ENCODE results near the gene RNF186. TPM values are rescaled to one million over a fixed set of nuclear protein-coding genes. Genes with fewer than 3 reads are reported as not detected.

RNF186 gene
- polyA plus RNA-seq, 1 of the 3 experiments (the other 2 are of a cell fraction): not detected

DNA sequence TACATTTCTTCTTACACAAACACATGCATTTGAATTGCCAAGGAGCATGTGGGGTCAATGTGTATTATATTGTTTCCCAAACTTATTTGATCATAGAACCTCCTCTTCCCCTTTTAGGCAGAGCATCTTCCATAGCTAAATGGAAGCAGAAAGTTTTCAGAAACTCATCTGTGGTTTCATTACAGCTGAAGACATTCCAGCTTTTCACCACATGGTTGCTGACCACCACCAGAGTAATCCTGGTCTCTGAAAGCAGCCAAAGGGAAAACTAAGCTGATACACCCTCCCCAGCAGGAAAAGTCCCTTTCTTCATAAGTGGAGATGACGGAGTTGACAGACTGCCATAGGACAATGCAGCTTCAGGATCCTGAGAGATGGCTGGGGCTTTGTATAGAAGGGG is 37.0 kb upstream of the RNF186 start:
- no peak overlapping the region for H3K27ac ChIP-seq (ENCODE audit: low read depth in 2 of 2, low read length in 1 of 2)
- H2AFZ ChIP-seq (ENCODE audit: low read depth): no peak overlapping the region
- TF ChIP-seq EZH2phosphoT487 (IDR thresholded peaks at IDR 0.05; ENCODE audit: borderline replicate concordance, low read depth): no peak
- TF ChIP-seq MXI1 (IDR thresholded peaks at IDR 0.05; ENCODE audit: low read depth, low read length): no peak
- no peak for TF ChIP-seq IRF3 (IDR thresholded peaks at IDR 0.05; ENCODE audit: low read depth, low read length)
- no peak for TF ChIP-seq YY1 (IDR thresholded peaks at IDR 0.05; ENCODE audit: low read depth)
- no peak for TF ChIP-seq RCOR1 (IDR thresholded peaks at IDR 0.05; ENCODE audit: low read length)
- no peak for TF ChIP-seq USF2 (IDR thresholded peaks at IDR 0.05; ENCODE audit: borderline replicate concordance, low read depth, low read length)
- TF ChIP-seq RXRA (IDR thresholded peaks at IDR 0.05; ENCODE audit: borderline replicate concordance, low read depth): no peak
- WGBS (ENCODE audit: low lambda C conversion rate): 63% methylated on average over 1 of the region's 1 CpG
- H3K9ac ChIP-seq: no peak overlapping the region
- no peaks in the 10 kb centered on the region for H3K9me2 ChIP-seq
- H3K4me1 ChIP-seq (ENCODE audit: control insufficient read depth in 1 of 2, insufficient read depth in 2 of 2, low read depth in 1 of 2, low read length in 1 of 2): no peaks in the 10 kb centered on the region
- ChIA-PET POLR2A (no interaction called here), CTCF (no interaction called here)
- no peaks in the 10 kb centered on the region for H3K36me3 ChIP-seq (replicated peaks in 1 of 2; ENCODE audit: control insufficient read depth in 1 of 2, insufficient read depth in 2 of 2, low read length in 1 of 2)
- no peaks in the 10 kb centered on the region for H3K9me3 ChIP-seq
- H3K79me2 ChIP-seq (ENCODE audit: insufficient read depth): no peaks in the 10 kb centered on the region
- no peaks in the 10 kb centered on the region for H3F3A ChIP-seq (replicated peaks; ENCODE audit: insufficient read depth)
- no peak for DNase-seq
- no peak overlapping the region for H3K4me2 ChIP-seq
- H3K27me3 ChIP-seq (ENCODE audit: insufficient read depth): no peaks in the 10 kb centered on the region
- H3K4me3 ChIP-seq (ENCODE audit: low read depth in 2 of 2, low read length in 1 of 2): no peak overlapping the region
- H4K20me1 ChIP-seq (ENCODE audit: insufficient read depth): no peaks in the 10 kb centered on the region

- Histone ChIP-seq H3K9me2 (no peaks in the 10 kb centered on the region), H3K4me1 (ENCODE audit: control insufficient read depth in 1 of 2, insufficient read depth in 2 of 2, low read depth in 1 of 2, low read length in 1 of 2) (no peaks in the 10 kb centered on the region), H3K9me3 (no peaks in the 10 kb centered on the region), H3K4me3 (ENCODE audit: low read depth in 2 of 2, low read length in 1 of 2) (no peak overlapping the region), H3F3A (replicated peaks; ENCODE audit: insufficient read depth) (no peaks in the 10 kb centered on the region), H4K20me1 (ENCODE audit: insufficient read depth) (no peaks in the 10 kb centered on the region), H3K36me3 (replicated peaks in 1 of 2; ENCODE audit: control insufficient read depth in 1 of 2, insufficient read depth in 2 of 2, low read length in 1 of 2) (no peaks in the 10 kb centered on the region), H3K27ac (ENCODE audit: low read depth in 2 of 2, low read length in 1 of 2) (no peak overlapping the region), H3K27me3 (ENCODE audit: insufficient read depth) (0 out of 2 replicates have a peak, but pooled peaks cover 3% of the 10 kb centered on the region), H3K9ac (no peak overlapping the region), H3K4me2 (no peak overlapping the region), H3K79me2 (ENCODE audit: insufficient read depth) (no peaks in the 10 kb centered on the region), H2AFZ (ENCODE audit: low read depth) (no peak overlapping the region)
- WGBS (ENCODE audit: low lambda C conversion rate): 70% methylated on average over 7 of the region's 7 CpGs
- no peak for TF ChIP-seq NRF1 (IDR thresholded peaks at IDR 0.05; ENCODE audit: low read depth, low read length)
- no peak for TF ChIP-seq SMC3 (IDR thresholded peaks at IDR 0.05; ENCODE audit: low read depth, low read length)
- TF ChIP-seq EZH2phosphoT487 (IDR thresholded peaks at IDR 0.05; ENCODE audit: borderline replicate concordance, low read depth): no peak
- TF ChIP-seq ELF1 (IDR thresholded peaks at IDR 0.05): no peak
- TF ChIP-seq CHD2 (IDR thresholded peaks at IDR 0.05; ENCODE audit: low read length, partially characterized antibody): no peak
- no peak for TF ChIP-seq GATA2 (CRISPR knock-in tag; IDR thresholded peaks at IDR 0.05)
- no peak for TF ChIP-seq TCF12 (IDR thresholded peaks at IDR 0.05)
- TF ChIP-seq SIN3A (IDR thresholded peaks at IDR 0.05; ENCODE audit: borderline replicate concordance, low read depth, low read length): no peak
- no peak for TF ChIP-seq TAF1 (IDR thresholded peaks at IDR 0.05; ENCODE audit: borderline replicate concordance, low read depth, low read length)
- TF ChIP-seq CTCF (IDR thresholded peaks at IDR 0.05): no peak
- no peak for TF ChIP-seq JUND (IDR thresholded peaks at IDR 0.05)
- no peak for TF ChIP-seq REST (IDR thresholded peaks at IDR 0.05; ENCODE audit: low read depth, low read length)
- no peak for TF ChIP-seq RFX5 (IDR thresholded peaks at IDR 0.05; ENCODE audit: low read length)
- ChIA-PET CTCF (interaction anchor here (1.1 kb wide), 1 partner anchor 28 kb away, joined by 3 read pairs; no protein-coding TSS in a partner anchor), POLR2A (no interaction called here)
- no peak for DNase-seq
Observed at GRCh38 chr1:19850214-19850613, 35.1 kb upstream of the RNF186 start.

Data from SK-N-SH (cell line).